ENCODE results near the gene BAG1.

DNA sequence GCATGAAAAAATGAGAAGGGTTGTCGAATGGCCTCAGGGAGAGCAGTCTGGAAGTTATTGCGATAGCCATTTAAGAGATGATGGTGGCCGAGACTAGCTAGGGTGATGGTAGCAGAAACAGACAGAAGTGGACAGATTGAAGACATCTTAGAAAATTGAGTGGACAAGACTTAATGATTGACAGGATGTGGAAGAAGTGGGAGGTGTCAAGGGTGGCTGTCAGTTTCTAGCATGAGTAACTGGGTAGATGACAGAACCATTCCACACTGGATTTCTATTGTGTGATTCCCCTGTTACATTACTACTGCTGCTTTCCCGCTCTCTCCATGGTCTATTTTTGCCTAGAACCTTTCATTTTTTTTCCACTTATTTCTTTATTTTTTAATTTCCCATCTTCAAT lies 13.0 kb upstream of the BAG1 start:
- TF ChIP-seq, protein P1, sequence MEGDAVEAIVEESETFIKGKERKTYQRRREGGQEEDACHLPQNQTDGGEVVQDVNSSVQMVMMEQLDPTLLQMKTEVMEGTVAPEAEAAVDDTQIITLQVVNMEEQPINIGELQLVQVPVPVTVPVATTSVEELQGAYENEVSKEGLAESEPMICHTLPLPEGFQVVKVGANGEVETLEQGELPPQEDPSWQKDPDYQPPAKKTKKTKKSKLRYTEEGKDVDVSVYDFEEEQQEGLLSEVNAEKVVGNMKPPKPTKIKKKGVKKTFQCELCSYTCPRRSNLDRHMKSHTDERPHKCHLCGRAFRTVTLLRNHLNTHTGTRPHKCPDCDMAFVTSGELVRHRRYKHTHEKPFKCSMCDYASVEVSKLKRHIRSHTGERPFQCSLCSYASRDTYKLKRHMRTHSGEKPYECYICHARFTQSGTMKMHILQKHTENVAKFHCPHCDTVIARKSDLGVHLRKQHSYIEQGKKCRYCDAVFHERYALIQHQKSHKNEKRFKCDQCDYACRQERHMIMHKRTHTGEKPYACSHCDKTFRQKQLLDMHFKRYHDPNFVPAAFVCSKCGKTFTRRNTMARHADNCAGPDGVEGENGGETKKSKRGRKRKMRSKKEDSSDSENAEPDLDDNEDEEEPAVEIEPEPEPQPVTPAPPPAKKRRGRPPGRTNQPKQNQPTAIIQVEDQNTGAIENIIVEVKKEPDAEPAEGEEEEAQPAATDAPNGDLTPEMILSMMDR (IDR thresholded peaks at IDR 0.05): no peak
- no peak for TF ChIP-seq POLR2A (IDR thresholded peaks at IDR 0.05)
